HG02970 (cell line): ENCODE results near the gene NOC2L.

Experiments used
- ATAC-seq: cut with Tn5 transposase; IDR thresholded peaks from one replicate; pipeline ENCODE4 v1.9.1; 2021; ENCODE audit warnings: mild to moderate bottlenecking, moderate library complexity, moderate number of reproducible peaks; ENCODE audit not compliant: unreplicated experiment, low FRiP score

Gene NOC2L

DNA sequence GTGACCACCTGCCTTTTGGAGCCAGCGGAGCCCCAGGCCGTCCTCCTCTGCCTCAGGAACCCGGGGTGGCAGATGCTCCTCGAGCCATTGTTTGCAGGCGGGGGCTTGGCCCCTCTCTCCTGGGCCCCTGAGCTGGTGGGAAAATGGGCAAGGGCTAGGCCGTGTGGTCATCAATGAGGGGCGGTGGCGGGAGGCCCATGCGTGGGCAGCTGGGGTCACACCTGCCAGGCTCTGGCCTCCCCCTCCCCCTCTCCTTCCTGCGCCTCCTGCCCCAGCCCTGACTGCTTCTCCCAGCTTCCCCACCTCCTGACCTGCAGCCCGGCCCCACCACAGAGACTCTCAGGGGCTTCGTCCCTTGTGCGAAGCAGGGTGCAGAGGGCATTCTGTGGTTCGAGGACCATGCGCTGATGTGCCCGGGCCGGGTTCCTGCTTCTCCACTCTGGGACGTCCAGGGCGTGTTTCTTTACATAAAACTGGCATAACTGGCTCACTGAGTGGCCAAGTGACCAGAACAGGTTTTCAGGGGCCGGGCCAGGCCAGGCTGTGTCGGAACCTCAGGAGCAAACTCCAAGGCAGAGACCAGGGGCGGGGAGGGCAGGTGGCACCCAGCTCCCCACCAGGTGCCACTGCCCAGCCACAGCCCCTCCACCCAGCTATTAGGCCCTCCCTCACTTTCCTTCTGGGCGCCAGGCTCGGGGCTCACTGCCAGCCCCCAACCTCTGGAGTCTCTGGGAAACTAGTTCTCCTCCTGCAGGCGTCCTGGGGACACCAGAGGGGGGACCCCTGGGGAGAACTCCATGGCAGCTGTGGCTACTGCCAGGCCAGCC, 26.1 kb downstream of the NOC2L start:
- ATAC-seq: no peak

DNA sequence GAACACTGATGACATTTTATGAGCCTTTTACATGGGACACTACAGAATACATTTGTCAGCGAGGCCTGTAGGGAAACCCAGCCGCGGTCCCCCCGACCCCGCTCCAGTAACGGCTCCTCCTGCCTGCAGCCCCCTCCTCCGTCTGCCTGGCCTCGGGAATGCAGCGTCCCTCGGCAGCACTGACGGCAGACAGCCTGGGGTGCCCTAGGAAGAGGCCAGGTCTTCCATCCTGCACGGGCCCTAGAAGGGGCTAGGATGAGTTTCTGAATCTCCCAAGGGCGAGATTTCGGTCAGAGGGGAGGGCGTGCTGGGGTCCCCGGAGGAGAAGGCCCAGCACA, 26.9 kb downstream of the NOC2L start:
- no peak for ATAC-seq

DNA sequence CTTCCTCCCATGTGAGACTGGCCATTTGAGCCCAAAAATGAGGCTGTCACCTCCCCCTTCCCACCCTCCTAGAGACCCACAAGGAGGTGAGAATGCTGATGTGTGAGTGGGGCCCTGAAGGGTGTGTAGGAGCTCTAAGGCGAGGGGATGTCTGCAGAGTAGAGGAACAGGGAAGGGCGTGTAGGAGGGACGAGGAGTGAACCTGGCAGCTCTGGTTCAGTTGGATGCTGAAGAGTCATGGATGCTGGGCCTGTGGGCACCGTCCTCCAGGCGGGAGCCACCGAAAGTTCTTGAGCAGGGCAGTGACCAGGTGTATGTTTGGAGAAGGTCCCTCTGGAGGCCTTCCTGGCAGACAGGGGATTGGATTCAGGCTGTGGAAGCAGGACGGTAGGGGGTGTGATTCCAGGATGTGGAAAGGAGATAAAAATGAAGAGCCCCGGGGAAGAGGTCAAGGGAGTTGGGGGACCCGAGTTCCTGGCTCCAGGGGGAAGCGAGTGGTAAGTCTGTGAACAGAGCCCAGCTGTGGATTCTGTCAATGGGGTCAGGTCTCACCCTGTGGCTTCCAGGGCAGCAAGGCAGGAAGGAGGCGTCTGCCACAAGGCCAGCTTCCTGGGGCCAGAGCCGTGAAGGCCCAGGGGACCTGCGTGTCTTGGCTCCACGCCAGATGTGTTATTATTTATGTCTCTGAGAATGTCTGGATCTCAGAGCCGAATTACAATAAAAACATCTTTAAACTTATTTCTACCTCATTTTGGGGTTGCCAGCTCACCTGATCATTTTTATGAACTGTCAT, 27.5 kb downstream of the NOC2L start:
- ATAC-seq: no peak

DNA sequence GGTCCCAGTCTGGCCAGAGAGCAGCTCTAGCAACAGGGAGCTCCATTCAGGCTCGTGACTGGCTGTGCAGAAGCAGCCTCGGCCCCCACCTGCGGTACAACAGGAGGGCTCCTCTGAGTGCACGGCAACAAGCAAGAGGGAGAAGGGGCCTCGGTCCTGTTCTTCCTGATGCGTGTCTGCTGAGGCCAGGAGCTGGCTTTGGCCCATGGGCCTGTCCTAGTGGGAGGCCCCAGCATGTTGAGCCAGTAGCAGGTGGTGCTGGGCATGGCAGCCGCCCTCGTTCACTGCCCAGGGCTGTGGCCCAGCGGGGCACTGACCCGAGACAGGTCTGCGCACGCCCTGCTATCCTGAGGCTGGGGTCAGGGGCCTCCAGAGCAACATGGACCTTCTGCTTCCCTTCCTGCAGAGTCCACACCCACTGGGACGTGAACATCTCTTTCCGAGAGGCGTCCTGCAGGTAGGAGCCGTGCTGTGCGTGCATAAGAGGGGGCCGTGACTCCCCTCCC, 28.4 kb downstream of the NOC2L start:
- no peak for ATAC-seq

DNA sequence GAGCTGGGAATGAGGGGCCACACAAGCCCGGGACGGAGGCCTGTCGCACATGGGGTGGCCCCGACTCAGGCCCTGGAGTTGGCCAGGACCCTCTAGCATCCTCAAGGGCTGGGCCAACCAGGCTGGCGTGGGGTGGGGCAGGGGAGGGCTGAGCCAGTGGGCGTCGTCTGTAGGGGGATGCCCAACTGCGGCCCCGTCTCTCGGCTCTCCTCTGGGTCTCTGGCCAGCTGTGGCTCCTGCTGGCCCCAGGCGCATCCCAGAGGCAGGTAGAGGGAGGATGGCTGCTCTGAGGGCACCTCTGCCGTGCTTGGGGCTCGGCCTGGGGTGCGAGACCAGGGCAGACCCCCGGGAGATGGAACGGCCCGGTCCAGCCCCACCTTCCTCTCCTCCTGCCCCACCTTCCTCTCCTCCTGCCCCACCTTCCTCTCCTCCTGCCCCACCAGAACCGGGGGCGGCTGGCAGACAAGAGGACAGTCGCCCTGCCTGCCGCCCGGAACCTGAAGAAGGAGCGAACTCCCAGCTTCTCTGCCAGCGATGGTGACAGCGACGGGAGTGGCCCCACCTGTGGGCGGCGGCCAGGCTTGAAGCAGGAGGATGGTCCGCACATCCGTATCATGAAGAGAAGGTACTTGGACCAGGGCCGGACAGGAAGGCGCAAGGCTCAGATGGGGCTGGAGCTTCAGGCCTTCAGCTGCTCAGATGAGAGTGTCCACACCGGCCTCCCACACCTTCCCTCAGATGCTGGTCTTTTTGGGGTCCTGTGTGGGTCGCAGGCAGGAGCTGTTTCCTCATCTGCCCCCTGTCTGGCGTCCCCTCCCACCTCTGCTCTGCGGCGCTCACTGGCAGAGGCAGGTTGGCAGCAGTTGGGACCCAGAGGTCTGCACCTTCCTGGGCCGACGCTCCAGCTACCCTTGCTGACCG, 29.1 kb downstream of the NOC2L start:
- ATAC-seq: no peak

DNA sequence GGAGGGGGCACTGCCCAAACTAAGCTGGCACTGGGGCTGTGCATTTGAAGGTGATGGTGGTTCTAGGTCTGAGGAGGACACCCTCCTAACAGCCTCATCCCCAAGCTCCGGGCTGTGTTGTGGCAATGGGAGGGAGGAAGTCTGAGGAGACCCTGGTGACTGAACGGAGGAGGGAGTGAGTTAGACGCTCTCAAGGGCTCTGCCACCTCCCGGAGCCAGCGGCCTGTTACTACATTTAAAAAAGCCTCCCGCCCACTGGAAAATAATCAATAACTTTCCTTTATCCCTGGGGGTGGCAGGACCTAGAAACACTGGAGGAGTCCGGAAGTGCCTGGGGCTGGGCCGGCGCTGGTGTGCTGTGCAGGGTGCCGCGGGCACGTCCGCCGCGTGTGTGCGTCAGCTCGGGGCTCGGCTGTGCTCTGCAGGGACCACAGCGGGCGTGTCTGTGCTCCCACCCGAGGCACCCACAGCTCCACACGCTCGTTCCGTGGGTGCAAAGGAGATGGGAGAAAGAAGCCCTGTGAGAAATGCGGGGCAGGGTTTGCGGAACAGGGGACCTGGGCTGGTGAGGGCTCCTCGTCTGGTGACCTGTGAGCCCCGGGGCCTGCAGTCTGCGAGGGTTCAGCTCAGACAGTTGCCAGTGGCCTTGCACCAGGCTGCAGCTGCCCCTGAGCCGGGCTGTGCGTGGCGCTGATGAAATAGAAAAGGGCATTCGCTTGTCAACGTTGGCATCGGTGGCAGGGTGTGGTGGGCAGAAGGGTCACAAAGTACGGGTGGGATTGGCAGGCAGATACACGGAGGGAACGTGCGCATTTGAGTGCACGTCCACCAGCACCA, 30.0 kb downstream of the NOC2L start:
- no peak for ATAC-seq

DNA sequence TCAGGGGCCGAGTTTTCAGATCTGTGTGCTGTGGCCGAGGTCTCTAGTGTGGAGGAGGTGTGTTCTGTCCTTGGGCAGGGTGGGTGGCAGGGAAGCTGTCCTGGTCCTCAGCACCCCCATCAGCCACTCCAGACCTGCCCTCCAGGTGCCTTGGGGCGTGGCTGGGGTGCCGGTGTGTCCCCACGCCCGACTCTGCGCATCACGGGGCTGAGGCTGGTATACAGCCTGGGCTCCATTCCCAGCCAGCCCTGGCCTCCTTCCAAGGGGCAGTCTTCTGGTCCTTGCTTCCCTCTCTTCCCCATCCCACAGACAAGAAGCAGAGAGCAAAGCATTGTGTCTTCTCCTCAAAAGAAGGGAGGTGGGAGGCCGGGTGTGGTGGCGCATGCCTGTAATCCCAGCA, 31.3 kb downstream of the NOC2L start:
- ATAC-seq: no peak

DNA sequence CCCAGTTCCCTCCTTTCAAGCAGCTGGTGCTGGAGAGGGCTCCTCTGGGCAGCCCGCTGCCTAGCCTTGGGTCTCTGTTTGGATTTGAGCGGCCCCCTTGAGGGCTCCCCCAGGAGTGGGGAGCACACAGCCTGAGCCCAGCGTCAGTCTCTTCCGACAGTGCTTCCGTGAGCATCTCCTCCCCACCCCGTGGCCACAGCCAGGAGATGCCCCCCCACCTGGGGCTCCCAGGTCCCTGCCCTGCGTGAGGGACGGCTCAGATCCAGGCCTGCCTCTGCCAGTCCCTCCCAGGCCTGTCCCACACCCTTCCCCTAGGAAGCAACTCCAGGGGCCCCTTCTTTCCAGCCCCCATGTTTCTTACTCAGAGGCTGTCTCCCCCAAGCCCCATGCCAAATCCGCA, 31.8 kb downstream of the NOC2L start:
- ATAC-seq: no peak

DNA sequence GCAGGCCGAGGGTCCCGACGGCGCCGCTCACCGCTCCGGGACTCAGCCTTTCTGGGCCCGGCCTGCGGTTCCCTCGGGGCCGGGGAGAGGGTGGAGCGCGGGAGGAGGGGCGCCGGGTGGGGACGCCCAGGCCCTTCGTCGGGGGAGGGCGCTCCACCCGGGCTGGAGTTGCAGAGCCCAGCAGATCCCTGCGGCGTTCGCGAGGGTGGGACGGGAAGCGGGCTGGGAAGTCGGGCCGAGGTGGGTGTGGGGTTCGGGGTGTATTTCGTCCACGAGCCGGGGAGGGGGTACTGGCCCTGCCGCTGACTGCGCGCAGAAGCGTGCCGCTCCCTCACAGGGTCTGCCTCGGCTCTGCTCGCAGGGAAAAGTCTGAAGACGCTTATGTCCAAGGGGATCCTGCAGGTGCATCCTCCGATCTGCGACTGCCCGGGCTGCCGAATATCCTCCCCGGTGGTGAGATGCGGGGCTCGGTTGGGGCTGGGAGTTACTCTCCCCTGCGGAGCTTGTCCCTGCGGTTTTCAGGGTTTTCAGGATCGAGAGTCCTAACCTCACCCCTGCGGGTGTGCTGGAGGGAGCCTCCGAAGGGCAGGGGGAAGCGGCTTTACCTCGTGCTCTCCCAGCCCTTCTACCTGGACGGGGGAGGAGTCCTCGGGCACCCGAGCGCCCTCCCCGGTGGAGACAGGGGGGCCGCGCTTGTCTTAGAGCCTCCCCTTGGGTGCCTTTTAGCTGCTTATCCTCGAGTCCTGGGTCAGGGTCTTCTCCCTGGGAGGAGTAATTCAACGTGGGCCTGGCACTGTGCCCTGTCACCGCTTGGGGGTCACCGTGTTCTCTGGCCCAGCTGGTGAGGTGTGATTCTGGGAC, 33.3 kb downstream of the NOC2L start:
- ATAC-seq: no peak

DNA sequence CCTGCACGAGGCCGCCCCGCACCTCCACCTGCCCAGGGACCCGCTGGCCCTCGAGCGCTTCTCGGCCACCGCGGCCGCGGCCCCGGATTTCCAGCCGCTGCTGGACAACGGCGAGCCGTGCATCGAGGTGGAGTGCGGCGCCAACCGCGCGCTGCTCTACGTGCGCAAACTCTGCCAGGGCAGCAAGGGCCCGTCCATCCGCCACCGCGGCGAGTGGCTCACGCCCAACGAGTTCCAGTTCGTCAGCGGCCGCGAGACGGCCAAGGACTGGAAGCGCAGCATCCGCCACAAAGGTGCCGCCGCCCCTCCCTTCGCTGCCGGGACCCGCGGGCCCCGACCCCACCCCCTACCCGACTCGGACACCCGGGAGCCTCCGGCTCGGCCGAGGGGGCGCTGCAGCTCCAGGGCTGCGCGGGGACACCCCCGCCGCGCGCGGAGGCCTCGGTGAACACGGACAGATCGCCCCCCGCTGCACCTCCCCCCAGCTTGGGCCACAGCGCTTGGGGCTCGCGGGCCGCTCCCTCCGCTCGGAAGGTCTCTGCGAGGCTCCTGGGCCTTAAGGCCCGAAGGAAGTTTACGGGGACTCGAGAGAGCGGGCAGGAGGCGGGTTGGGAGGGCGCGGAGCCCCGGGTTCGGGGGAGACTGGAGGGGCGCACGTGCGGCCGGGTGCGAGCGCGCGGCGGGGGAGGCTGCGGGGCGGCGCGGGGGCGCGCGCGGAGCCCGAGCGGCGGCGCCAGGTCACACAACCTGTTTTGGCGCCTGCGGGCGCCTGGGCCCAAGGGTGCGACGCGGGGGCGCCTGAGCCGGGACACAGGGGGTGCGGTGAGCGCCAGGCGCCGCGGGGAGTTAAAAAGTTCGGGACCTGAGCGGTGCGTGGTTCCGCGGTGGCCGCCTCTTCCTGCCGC, 34.1 kb downstream of the NOC2L start:
- no peak for ATAC-seq

DNA sequence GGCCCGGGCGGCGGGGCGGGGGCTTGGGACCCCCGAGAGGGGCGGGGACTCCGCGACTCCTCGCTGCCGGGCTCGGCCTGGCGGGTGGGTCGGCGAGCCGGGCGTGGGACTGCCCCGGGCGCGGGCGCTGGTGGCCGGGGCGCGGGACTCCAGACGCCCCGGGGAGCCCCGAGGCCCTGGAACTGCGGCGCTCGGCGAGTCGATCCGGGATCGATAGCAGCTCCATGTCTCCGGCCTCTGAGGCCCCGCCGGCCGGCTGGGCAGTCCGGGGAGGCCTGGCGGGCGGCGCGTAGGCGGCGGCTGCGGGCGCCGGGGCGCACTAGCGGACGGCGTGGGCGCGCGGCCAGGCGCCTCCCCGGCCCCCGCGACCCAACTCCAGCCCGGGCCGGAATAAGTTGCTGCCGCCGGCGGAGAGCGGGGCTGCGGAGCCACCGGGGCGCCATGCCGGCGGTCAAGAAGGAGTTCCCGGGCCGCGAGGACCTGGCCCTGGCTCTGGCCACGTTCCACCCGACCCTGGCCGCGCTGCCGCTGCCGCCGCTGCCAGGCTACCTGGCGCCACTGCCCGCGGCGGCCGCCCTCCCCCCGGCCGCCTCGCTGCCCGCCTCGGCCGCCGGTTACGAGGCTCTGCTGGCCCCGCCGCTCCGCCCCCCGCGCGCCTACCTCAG, 34.9 kb downstream of the NOC2L start:
- ATAC-seq: no peak

DNA sequence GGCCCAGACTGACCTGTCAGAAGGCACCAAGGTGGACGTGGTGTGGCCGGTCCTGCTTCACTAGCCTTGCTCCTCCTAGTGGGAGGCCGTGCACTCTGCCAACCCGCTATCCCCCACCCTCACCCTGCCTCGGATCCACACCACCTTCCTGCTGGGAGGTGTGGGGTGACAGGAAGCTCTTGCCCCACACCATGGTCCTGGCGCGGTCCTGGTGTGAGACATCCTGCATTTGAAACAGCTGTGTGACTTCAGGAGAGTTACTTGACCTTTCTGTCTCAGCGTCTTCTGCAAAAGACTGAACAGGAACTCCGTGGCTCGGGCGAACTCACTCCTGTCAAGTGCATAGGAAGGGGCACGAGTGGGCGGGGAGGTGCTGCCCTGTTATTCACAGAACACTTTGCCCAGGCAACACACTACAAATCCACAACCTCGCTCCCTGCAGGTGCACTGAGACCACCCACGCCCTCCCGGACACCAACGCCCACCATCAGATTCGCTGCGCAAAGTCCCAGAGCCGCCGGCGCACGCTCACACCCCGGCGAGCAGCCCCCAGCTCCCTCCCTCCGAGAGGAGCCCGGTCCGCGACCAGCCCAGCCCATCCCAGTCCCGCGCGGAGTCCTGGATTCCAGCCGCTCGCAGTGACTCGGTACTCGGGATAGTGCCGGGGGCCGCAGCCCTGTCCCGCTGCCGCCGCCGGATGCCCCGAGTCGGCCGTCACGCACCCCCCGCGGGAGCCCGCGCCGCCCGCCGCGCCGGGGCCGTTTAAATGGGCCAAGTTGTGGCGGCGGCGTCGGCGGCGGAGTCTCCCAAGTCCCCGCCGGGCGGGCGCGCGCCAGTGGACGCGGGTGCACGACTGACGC, 35.7 kb downstream of the NOC2L start, which contains the start of gene SAMD11:
SAMD11 (plus strand) TSS at position 793 of the 860 bp plus-strand sequence. CDS start 509 bp downstream, outside the sequence.
- ATAC-seq: no peak

DNA sequence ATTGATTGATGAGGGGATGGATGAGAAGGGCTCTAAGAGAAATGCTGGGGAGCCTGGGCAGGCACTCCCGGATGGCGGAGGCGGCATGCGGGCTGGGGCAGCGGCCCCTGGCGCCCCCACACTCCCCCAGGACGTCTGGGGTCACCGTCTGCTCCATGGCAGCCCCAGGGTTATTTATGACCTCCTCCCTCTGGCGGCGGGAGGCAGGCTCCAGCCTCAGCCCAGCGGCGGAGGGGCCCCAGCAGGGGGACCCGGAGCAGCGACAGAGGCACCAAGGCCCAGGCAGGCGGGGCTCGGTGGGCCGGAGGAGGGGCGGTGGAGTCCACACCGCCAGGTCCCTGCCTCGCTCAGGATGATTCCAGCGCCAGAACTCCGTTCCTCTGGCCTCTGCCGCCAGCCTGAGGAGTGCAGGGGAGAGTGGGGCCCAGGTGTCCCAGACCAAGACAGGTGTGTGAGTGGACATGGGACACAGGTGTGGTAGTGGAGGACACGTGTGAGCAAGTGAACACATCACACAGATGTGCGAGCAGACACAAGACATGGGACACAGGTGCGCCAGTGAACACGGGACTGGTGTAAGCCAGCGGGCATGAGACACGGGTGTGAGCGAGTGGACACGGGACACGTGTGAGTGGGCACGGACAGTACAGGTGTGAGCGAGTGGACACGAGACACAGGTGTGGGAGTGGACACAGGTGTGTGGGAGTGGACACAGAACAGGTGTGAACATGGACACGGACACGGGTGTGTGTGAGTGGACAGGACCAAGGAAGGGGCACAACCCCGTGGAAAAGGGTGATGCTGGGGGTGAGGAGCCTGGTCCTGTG, 37.8 kb downstream of the NOC2L start:
- no peak for ATAC-seq

DNA sequence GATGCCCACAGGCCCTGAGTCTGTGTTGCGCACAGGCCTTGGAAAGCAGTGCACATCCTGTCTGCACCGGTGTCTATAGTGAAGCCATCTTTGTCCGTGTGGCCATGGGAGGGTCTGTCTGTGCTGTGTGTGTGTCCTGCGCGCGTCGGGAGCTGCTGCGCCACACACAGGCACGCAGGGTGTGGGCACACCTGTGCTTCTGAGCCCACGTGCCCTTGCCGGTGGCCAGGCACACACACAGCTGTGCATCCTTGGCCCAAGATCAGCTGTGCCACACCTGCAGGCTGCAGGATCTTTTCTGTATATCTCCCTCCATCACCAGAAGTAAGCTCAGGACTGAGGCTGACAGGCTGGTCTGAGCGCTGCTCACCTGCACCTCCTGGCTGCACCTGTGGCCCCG, 38.5 kb downstream of the NOC2L start:
- ATAC-seq: no peak

DNA sequence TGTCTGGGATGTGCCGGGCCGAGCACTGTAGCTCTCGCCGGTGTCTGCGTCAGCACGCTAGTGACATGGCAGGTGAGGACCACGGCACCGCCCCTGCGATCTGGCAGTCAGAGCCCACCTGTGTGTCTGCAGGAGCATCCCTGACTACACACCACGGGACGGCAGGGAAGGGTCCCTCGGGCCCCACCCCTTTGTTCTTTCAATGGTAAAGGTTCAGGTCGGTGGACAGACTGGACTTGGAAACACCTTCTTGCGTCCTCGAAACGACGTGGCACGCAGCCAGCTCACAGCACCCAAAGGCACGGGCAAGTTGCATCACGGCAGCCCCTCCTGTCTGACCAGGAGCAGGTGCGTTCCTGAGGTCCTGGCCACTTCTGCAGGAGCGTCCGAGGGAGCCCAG, 39.0 kb downstream of the NOC2L start:
- no peak for ATAC-seq
